HG03039 (cell line): ENCODE results near the gene CDH13.

ENCODE experiments used
- ATAC-seq: cut with Tn5 transposase; IDR thresholded peaks from one replicate; pipeline ENCODE4 v1.9.1; 2021; ENCODE audit warnings: mild to moderate bottlenecking, moderate library complexity; ENCODE audit not compliant: unreplicated experiment

The CDH13 gene

DNA sequence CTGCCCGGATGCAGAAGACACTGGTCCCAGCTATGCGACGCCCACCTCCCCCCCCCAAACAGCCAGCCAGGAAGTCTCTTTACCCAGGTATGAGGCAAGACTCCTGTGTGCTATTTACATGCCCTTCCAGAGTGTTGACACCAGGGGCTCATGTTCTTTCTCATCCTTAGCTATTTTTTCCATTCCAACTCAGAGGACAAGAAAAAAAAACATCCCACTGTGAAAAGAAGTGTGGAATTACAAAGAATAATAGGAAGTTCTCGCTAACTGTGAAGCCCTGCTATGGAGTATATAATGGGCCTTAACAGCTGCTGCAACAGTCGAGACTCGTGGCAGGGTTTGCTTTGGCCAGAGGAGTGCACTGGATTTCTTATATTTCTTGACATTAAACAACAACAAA lies 584.9 kb downstream of the CDH13 start:
- ATAC-seq = no peak

DNA sequence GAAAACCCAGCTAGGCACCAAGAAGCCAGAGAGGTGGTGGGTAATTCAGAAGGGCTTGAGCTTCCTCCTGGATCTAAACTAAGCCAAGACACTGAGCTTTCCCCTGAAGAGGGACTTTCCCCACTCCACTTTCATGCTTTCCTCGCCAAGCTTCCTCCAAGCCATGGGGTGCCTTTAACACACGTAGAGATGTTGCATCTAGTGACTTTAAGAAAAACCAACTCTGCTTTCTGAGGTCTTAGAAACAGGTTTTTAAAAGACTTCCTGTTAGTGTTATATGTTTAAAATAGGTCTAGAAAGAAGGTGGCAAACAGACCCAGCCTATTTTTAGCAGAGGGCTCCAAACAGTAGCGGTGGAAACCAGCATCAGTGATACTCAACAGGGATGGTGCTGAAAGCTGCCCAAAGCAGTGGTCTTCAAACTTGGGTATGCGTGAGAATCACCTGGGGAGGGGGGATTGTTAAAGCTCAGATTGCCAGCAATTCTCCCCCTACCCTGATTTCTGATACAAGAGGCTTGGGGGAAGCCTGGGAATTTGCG lies 585.6 kb downstream of the CDH13 start:
- ATAC-seq = no peak

DNA sequence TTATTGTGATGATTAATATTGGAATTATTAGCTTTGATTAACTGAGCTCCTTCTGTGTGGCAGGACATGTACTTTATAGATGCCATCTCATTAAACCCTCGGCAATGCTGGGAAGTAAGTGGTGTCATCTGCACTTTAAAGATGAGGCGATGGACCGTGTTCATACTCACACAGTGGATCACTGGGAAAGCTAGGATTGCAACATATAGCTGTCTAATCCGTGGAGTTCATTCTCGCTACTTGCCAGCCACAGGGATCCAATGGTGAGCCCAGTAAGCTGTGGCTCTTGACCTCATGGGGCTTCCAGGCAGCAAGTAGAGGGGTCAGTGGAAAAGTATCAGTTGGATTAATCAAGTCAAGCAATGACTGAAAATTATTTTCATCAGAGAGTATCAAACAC lies 587.9 kb downstream of the CDH13 start:
- no peak for ATAC-seq

DNA sequence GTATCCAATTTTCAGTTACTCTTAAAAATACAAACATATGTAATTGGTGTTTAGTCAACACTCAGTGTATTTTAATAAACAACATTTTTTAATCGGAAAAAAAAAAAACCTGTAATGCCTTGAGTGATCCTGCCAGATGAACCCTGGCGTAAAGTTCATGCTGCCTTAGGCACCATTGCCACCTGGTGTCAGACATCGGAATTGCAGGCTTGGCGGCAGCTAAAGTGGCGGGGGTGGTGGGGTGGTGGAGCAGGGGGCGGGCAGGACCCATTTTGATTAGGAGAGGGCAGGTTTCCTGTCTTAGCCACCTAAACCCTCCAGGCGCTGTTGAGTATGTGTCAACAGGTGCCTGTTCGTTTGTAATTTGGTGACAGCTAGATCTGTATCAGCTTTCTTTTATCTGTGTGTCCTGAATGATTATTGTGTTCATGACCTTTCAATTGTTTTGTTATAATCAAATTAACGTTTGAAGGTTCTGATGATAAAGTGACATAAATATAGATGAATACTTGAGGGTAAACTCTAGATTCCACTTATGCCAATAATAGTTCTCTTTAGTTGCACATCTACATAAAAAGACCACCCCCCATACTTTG lies 588.7 kb downstream of the CDH13 start:
- no peak for ATAC-seq

- no peak for ATAC-seq
These were observed 592.5 kb downstream of the CDH13 start for GRCh38 chr16:83219285-83219684.

DNA sequence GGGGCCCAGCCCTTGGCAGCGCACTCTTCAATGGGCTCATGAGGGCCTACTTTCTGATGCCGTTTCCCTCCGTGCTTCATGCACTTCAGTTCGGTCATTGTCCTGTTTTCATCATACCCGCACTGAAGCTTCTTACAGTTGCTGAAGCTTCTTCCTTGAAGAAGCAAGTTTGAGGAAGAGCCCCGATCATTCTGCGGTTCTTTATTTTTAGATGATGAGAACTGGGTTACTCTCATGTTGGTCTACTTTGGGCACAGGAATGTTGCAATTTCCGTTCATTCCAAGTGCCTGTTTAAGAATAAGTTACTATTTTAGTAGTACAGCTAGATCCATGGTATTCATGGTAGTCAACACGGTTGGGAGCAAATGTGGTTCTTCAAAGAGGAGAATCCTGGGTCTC lies 593.3 kb downstream of the CDH13 start:
- ATAC-seq = no peak

- ATAC-seq = no peak
These were observed 597.9 kb downstream of the CDH13 start for GRCh38 chr16:83224642-83225041.

DNA sequence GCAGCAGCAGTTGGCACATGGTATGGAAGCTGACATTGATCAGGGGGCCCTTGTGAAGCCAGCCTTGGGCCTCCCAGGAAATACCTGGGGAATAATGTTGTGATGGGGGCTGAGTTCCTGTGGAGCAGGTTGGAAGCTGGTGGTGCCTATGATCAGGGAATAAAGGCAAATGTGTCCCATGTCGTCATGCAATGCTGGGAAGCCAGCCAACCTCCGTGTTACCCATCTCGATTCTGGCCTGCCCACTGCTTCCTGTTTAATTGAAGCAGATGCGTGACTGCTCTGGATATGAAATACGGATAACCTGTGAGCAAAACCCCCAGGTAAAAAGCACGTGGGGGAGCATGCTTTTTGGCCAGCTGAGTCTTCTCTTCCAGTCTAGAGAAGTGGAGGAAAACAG lies 600.6 kb downstream of the CDH13 start:
- no peak for ATAC-seq

DNA sequence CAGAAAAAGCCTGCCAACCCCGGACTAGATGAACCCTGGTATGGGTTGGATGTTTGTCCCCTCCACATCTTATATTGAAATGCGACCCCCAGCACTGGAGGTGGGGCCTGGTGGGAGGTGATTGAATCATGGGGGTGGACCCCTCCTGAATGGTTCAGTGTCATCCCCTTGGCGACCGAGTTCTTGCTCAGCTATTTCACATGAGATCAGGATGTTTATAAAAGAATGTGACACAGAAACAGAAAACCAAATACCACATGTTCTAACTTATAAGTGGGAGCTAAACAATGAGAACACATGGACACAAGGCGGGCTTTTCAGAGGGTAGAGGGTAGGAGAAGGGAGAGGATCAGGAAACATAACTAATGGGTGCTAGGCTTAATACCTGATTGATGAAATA lies 605.0 kb downstream of the CDH13 start:
- ATAC-seq = no peak

DNA sequence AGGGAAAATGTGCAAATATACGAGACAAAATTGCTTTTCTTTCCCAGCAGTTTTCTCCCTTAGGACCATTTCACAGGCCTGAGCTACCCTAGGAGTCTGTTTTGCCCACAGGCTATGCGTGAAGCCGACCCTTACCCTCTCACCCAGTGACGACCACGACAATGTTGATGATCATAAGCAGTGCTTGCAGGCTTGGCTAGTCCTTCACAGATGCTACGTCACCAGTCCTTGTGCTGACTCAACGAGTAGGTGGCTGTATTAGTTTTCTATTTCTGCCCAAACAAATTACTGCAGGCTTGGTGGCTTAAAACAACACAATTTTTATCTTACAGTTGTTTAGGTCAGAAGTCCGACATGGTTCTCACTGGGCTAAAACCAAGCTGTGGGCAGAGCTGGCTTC lies 606.4 kb downstream of the CDH13 start:
- ATAC-seq = no peak

DNA sequence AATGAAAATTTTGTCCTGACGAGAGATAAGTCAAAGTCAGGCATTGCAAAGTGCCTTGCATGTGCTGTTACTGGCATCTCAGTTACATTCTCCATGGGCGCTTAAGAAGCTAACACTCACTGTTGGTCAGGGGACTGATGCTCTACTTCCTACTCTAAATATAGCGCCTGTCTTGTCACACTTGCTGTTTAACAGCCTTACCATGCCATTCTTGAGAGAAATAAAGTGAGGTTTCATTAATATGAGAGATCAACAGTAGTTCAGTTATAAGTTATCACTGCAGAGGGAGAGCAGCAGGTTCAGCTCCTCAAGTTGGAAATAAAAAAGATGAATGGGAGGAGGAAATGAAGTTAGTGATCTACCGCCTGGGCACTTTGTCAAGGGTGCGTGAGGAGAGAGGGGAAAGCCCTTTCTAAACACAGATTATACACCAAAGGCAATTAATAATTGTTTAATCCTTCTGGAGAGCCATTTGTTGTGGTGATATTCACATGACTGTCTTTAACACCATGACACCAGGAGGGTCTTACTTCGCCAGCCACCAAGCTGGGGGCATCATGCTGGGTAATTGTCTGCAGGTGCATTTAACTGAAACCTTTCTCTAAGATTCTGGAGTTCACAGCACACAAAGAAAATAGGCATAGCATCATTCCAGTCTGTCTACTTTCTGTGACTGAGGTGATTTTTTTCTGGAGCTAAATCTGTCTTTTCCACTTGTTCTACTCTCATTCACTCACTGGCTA lies 612.4 kb downstream of the CDH13 start:
- no peak for ATAC-seq

DNA sequence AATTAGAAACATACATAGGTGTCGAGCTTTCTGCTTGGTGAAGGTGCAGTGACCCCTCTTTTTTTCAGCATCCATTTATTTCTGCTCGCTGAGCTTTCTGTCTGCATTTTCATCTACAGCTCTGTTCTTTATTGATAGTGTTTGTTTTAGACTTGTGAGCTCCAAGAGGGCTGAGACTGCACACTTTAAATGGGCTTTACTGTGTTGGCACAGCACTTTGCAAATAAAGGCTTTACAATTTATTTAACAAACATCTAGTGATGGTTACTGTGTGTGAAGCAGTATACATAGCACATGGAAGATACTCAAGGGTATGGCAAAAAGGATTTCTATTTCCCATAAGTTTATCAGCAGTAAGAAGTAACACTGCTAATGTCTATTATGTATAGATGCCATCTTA lies 617.3 kb downstream of the CDH13 start:
- no peak for ATAC-seq

DNA sequence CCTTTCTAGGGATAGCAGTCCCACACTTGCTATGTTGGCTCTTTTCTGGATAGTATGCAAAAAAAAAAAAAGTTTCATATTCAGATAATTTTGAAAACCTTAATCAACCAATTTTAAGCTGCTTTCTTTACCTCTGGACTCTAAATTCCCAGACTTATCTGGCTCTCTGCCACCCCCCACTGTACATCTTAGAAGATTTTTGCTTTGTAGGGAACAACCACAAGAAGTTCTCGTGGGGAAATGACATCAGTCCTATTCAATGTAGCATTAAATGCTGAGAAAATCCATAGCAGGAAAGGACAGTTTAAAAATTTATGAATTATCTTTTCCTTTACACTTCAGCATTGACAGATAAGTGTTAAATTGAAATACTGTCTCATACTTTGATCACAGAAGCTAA lies 618.3 kb downstream of the CDH13 start:
- ATAC-seq = no peak

DNA sequence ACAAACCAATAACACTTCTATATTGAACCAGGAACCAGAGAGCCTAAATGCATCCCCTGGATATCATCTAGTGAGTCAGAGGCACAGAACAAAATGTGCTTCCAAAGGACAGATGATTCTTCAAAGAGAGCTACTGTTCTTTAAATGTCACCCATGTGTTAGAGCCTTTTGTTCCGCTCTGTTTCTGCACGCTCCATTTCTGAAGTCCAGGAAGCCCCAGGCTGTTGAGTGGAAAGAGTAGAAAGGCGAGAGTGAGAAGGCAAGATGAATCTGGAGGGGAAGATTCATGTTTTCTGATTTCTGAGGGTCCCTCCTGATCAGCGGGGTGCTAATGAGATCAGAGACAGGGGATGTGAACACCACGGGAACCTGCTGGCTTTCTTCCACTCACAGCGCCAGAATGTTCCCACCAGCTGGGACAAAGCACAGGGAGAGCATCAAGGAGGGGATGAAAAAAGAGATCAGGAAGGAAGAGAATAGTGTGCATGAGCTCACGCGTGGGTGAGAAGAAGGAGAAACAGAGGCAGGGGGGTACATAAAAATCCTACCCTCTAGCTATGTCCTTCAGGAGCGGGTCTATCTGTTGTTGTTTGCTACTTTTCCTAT lies 621.1 kb downstream of the CDH13 start:
- ATAC-seq = no peak

DNA sequence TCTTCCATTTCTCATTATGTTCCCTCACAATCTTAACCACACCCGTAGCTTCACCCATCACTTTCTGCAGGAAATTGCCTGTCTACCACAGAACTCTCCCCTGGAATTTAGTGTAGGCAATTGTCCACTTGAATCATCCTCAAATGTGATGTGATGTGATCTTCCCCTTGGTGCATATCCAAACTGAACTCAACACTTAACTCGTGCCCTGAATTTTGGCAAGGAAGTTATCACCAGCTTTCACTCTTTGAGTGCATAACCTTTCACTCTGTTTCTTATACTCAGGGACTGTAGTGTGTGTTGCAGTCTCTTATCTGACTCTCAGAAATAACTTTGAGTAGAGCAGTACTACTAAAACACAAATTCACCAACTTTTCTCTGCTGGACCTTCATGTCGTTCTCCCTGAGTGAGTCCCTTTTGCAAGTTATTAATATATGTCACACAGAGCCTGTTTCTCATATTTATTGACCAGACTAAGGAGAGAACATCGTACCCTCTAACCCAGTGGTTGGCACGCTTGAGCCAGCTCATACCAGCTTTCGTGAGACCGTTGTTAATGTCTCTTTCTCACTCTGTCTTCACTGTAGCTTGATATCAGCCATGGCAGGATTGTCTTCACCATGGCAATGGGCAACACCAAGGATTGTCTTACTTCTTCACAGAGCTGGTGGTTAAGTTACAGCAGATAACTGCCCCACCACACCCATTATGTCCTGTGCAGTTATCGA lies 622.1 kb downstream of the CDH13 start:
- no peak for ATAC-seq

DNA sequence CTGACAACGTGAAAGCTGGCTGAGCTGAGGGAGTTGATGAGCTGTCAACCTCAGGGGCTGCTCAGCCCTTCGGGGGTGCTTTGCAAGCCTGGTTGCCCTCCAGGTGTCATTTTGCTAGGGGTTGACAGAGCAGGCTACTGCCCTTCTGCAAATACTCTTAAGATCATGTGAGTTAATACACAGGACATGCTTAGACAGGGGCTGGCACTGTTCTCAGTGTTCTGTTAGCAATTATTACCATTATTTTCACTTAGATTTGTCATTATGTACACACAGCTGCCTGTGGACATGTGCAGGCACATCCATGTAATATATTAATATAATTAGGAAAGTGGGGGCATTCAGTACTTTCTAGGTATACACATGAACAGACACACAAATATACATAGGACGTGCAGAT lies 626.8 kb downstream of the CDH13 start:
- no peak for ATAC-seq

DNA sequence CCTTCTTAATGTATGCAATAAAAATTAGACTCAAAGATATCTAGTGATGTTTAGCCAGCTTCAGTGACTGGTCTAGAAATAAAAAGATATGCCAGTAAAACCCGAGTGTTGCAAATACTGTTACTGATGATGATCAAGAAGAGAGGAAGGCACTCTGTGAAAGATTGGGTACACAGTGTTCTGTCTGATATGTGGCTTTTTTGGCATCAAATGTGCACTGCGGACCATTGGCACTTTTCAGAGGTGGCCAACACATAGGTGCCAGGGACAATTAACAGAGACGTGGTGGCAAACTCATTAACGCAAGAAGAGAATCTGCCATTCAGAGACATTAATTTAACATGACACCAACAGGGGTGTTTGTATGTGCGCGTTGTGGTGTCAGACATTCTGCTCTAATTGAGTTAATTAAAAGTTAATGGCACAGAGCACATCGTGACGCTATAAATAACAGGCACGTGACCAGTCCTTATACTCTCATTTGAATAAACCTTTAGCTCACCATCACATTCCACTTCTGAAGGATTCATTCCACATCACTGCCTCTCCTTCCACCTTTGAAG lies 631.7 kb downstream of the CDH13 start:
- no peak for ATAC-seq

- ATAC-seq = no peak
These were observed 640.2 kb downstream of the CDH13 start for GRCh38 chr16:83266848-83267553.

DNA sequence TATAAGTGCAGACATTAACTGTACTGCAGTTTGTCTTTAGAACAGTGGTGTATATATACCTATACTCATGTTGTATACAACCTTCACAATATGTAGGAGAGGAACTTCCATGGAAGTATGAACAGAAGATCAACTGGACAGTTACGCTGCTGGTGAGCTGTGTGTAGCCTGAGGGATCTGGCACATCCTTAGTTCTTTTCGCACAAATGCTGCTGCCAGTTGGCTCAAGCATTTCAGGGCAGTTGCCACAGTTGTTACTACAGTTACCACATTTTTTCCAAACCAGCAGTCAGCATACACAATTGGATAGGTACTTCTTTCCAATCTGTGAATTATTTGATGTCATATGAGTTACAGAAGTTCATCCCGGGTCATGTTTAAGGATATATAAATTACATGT lies 641.4 kb downstream of the CDH13 start:
- no peak for ATAC-seq

GRCh38 chr16:83269048-83269447 lies 642.3 kb downstream of the CDH13 start:
- no peak for ATAC-seq

GRCh38 chr16:83269541-83269940 lies 642.8 kb downstream of the CDH13 start:
- no peak for ATAC-seq
